OCI-M1 (cell line): Measurements from ENCODE around the gene IGF2BP3.
A peak's percentile ranks its signal among the peaks of the same experiment; 100 is the strongest.
"Not testable (repeated sequence)": the region's sequence is repeated elsewhere in the genome, so short reads cannot be mapped to it uniquely, and the experiment has no call there.

ENCODE experiments used
- DNase-seq: peaks from one replicate; lab custom pipeline; 2025; lab: John Stamatoyannopoulos, UW

Gene IGF2BP3

DNA sequence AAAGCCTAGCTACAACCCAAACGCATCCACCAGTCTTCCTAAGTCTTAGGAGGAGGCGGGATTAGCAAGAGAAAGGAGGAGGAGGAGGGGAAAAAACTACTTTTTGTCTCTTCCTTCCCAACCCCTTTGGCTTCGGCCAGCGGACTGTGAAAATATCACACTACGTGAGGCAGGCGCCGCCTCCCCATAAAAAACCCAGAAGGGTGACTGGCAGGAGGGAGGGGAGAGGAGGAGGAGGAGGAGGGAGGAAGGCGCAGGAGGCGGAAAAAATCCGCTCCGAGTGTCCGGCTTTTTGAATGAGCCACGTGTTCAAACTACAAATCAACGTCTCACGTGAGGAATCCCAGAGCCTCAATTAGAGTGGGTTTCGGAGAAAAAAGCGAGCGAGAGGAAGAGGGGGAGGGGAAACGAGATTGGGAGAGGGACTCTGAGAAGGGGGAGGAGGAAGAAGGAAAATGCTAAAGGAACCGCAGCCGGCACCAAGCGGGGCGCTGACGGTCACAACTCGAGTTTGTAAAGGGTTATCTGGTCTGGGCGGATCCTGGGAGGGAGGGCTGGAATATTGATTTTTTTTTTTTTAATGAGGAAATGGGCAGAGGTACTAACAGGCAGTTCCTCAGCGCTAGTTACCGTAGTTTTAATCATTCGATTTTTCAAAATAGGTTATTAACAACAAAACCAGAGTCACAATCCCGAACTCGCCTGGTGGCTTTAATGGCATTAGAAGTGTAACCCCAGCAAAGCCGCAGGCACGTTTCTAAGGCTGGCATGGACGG, at the start of gene IGF2BP3:
IGF2BP3 (minus strand) TSS at position 162 of the 776 bp plus-strand sequence. CDS start 381 bp downstream, outside the sequence.
- DNase-seq = peak; percentile 98

GRCh38 chr7:23514755-23515154, 44.5 kb upstream of the IGF2BP3 start:
- DNase-seq = no peak

DNA sequence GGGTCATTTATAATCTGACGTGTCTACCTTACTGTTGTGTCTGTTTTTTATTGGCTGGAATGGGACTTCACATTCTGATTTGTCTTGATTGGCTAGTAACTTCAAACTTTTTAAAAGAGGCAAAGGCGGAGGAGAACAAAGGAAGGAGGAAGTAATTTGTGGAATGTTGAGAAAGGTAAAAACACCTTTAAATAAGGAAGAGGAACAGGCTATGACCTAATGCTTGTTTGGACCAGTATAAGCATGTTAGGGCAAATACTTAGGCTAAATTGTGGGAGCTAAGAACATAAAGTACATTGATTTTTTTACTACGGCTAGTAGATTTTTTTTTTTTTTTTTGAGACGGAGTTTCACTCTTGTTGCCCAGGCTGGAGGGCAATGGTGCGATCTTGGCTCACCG, 43.5 kb upstream of the IGF2BP3 start:
- not testable (repeated sequence) for DNase-seq

DNA sequence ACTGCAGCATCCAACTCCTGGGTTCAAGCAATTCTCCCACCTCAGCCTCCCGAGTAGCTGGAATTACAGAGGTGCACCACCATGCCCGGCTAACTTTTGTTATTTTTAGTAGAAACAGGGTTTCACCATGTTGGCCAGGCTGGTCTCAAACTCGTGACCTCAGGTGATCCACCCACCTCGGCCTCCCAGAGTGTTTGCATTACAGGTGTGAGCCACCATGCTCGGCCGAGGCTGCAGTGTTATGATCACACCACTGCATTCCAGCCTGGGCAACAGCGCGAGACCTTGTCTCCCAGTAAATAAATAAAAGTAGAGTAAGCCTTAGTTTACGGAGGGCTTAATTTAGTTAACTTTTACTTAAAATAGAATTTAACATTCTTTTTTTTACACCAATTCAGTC, 23.7 kb upstream of the IGF2BP3 start:
- no peak for DNase-seq

DNA sequence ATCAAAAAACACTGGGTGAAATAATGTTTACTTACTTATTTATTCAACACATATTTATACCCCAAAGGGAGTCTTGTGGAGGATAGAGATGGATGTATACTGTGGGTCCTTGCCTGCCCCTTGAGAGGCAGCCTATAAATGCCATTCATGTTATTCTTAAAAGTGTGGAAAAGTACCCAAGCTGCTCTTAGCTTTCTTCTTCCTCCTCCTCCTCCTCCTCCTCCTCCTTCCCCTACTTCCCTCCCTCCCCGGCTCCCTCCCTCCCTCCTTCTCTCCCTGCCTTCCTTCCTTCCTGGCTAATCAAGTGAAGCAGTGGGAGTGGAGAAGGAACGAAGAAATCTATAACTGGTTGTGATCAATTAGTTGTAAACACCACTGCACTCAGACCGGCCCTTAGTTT, 21.2 kb upstream of the IGF2BP3 start:
- peak; percentile 16 for DNase-seq

- DNase-seq = peak; percentile 62
Measured at GRCh38 chr7:23490357-23491135, 20.3 kb upstream of the IGF2BP3 start.

DNA sequence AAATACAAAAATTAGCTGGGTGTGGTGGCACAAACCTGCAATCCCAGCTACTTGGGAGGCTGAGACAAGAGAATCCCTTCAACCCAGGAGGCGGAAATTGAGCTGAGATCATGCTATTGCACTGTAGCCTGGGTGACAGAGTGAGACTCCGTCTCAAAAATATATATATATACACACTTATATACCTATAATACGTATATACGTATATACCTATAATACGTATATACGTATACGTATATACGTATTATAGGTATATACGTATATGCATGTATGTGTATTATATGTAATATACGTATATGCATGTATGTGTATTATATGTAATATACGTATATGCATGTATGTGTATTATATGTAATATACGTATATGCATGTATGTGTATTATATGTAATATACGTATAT, 18.4 kb upstream of the IGF2BP3 start:
- not testable (repeated sequence) for DNase-seq

GRCh38 chr7:23487670-23488069, 17.4 kb upstream of the IGF2BP3 start:
- no peak for DNase-seq

GRCh38 chr7:23486002-23486773, 15.9 kb upstream of the IGF2BP3 start:
- no peak for DNase-seq

- no peak for DNase-seq
Measured at GRCh38 chr7:23482686-23483085, 12.4 kb upstream of the IGF2BP3 start.

DNA sequence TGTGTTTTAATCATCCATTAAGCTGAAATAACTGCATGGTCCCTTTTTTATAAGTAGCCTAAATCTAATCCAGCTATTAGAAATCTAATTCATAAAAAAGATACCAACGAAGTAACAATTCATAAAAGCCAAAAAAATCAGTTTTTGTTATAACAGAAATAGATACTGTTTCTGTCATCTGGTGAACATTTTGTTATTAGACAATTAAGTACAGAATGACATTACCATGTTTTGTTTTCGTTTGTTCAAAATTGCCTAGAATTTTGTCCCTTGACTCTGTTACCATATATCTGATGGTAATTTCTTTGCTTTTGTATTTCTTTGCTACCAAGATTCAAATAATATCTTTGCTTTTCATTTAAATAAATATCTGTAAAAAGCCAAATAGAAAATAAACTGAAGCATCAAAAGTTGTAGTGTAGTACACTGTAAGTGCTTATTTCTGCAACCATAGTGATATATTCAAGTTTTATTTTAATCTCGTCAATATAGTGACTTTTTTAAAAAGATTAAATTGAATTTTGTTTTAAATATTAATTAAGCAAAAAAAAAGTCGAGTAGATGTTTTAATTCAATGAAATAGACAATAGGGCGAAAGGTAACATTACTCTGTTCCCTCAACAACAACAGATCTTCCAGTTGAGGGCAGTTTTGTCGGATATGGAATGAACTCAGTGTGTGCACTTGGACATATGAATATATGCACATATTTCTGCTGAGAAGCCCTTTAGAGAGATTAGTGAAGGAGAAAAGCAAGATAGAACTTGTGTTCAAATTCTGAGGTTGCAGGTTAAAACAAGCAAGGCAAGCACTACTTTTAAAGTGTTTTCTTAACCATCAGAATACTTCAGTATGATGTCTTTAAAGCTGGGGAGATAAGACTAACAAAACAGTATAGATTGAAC, 7.9 kb upstream of the IGF2BP3 start:
- DNase-seq = no peak

DNA sequence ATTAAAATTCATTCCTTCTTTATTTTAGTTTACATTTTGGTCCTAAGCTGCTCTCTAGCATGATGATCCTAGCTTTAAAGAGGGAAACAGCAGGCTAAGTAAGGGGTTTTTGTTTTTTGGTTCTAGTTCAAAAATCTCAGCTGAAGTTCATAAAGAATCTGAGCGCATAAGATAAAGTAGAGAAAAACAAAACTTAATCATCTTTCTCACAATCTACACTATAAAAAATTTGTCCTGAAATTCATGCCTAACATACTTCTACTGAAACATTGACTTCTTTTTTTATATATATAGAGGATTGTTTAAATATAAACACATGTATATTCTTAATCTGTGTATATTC, 6.8 kb upstream of the IGF2BP3 start:
- no peak for DNase-seq

- DNase-seq = peak; percentile 21
Measured at GRCh38 chr7:23476286-23477156, 6.2 kb upstream of the IGF2BP3 start.

- peak; percentile 56 for DNase-seq
Measured at GRCh38 chr7:23475576-23475839, 5.2 kb upstream of the IGF2BP3 start.

GRCh38 chr7:23474829-23475575, 4.7 kb upstream of the IGF2BP3 start:
- DNase-seq = peak; percentile 56

DNA sequence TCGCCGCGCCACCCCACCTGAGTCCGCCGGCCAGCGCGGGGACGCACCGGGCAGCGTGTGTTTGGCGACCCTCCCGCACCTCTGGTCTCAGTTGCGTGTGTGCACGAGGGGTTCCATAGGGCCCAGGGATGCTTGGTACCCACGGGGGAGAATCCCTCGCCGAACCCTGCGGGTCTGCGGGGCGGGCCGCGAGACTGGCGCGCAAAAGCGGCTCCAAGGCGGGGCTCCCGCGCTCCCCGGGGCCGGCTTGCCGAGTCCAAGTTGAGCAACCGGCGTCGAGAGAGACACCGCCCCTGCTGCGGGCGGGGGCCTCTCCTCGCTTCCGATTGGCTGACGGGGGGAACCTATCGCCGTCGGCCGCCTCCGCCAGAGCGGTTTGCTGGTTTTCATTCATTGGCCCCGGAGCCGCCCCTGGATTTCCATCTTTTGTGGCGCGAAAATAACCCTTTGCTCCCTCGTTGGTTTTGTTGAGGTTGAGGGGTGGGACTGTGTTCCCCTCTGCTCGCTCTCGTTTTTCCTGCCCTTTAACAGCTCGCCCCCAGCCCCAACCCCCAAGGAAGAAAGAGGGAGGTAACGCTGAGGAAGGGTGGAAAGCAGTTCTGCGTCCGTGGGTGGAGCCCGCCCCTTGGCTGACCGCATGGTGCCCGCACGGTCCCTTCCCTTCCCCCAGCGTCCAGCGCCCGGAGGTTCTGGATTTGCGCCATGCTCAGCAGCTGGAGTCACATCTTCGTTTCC, 4.0 kb upstream of the IGF2BP3 start:
- DNase-seq = peak; percentile 97

- DNase-seq = no peak
Measured at GRCh38 chr7:23473844-23474093, 3.5 kb upstream of the IGF2BP3 start.

DNA sequence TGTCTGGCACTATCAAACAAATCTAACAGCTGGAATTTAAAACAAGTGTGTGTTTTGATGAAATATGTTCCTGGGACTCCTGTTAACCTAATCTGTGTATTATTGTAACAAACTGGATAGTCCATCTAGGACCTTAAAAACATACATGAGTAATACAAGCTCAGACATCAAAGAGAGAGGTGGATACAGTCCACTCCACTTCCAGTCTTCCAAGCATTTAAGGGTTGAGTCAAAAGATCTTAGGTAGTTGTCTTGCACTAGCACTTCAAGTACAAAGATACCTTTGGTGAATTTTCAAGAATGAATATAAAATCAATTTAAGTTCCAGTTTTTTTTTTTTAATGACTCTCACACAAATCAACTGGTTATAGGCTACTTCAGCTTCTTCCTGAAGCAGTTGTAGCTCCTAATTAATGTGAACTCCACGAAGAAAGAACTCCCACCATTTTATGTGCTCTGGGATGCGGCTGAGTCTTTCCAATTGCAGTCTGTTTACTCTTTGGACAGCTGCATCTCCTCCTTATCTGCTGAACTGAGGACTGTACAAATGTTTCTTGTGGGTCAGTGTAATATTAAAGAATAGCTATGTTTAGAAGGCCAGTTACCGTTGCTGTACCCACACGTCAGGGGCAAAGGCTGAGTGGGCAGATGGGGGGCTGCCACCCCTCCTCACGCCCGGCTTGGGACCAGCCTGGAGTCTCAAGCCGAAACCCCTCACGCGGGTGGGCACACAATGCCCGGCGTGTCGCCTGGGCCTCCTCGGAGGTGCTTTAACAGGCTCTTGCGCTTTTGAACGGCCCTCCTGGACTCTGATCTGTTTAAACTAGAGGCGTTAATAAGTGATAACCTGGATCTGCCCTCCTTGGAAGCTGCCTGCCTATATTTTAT, 2.9 kb upstream of the IGF2BP3 start:
- DNase-seq = peak; percentile 61

DNA sequence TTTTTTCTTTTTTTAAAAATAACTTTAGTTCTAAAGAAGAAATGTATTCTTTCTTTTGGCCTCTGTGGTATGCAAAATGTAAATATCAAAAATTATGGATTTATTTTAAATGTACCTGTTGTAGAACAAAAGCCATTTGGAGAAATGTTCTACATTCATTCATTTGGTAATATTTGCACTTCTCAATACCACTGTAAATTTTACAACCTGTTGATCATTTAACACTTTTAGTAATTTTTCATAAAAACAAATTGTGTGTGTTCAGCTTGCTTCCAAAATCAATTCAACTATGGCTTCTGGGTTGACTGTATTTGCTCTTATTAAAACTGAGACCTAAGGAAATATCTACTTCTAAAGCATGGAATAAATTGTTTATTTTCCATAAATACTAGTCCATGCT, 2.3 kb upstream of the IGF2BP3 start:
- DNase-seq = no peak
